Anterior cingulate cortex (tissue), 58 donors: ENCODE results near the gene KIF26B.

Experiments used
- DNase-seq, 58 donors: peaks; one replicate each; lab custom pipeline; 2025; lab: John Stamatoyannopoulos, UW

The KIF26B gene

DNA sequence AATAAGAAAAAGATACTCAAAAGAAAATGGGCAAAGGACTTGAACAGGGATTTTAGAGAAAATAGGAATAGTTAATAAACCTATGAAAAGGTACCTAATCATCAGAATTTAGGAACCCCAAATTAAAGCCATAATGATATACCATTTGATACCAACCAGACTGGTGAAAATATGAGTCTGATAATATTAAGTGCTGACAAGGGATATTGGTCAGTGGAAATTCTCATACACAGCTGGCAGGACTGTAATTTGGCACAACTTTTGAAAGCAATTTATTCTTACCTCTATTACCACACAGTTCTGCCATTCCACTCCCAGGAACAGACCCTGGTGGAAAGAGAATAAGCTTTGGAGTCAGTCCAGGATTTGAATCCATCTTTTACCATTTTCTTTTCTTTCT lies 111.3 kb downstream of the KIF26B start:
- DNase-seq, result no peak

DNA sequence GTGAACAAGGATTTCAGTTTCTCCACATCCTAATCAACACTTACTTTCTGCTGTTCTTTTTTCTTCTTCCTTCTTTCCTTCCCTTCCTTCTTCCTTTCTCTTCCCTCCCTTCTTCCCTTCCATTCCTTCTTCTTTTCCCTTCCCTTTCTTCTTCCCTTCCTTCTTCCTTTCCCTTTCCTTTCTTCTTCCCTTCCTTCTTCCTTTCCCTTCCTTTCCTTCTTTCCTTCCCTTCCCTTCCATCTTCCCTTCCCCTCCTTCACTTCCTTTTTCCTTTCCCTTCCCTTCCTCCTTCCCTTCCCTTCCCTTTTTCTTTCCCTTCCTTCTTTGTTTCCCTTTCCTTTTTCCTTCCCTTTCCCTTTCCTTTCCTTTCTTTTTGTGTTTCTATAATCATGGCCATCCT lies 115.3 kb downstream of the KIF26B start:
- DNase-seq, result no peak

DNA sequence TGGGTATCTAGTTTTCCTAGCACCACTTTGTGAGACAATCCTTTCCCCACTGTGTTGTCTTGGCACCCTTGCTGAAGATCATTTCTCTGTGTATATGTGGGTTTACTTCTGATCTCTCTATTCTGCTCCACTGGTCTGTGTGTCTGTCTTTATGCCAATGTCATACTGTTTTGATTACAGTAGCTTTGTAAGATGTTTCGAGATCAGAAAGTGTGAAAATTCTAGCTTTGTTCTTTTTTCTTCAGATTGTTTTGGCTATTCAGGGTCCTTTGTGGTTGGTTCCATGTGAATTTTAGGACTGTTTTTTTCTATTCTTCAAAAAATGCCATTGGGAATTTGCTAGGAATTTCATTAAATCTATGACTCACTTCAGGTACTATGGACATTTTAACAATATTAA lies 116.2 kb downstream of the KIF26B start:
- no peak for DNase-seq

DNA sequence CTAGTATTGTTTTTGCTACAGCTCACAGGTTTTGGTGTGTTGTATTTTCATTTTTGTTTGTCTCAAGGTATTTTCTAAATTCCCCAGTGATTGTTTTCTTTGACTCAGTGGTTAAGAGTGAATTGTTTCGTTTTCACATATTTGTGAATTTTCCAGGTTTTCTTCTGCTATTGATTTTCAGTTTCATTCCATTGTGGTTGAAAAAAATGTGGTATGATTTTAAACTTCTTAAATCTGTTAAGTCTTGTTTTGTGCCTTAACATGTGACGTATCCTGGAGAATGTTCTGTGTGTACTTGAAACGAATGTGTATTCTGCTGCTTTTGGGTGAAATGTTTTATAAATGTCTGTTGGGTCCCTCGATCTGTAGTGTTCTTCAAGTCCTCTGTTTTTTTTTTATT lies 117.9 kb downstream of the KIF26B start:
- no peak for DNase-seq

DNA sequence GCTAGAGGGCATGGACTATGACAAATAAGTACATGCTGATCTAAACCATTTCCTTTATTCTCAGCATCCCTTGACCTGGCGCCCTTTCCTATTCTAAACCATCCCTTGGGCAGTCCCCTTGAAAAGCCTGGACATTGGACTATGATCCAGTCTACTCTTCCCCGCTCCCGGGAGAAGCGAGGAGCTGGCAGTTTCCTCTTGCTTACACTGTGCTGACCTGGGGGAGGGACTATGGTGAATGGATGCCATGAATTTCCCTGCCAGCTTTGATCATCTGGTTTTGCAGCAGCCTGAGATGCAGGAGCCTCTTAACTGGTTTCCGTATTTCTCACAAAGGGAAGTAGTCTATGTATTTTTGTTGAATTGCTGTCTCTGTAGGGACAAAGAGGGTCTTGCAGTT lies 121.7 kb downstream of the KIF26B start:
- DNase-seq, result no peak

DNA sequence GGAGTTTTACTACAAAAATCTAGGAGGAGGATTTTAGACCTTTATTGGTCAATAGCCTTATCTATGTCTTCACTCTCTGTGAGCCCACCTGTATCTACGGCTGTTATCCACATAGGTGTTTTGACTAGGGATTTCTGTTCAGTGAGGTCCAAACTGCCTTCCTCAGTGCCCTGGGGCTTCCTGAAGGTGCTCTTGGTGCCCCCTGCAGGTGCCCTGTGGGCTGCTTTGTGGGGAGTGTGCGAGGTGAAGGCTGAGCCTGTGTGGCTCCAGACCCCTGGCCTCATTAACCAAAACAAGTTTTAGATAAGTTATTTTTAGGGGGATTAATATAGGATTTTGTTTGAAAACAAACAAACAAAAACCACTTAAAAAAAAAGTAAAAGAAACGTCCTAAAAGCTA lies 122.5 kb downstream of the KIF26B start:
- no peak for DNase-seq

DNA sequence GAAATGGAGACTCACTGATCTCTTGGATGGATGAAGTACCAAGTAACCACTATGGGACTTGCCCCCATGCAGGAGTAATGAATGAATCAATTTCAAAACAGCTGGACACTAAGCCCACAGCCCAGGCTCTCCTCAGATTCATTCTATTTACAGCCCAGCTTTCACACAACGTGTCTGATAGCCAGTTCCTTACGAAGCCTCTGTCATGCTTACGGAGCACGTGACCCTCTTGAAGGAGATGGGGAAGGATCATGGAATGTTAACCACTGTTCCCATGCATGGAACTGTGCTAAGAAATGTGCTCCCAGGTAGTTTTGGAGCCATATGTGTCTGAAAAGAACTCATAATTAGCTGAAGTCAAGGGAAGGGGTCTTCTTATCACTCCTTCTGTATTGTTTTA lies 124.1 kb downstream of the KIF26B start:
- no peak for DNase-seq

DNA sequence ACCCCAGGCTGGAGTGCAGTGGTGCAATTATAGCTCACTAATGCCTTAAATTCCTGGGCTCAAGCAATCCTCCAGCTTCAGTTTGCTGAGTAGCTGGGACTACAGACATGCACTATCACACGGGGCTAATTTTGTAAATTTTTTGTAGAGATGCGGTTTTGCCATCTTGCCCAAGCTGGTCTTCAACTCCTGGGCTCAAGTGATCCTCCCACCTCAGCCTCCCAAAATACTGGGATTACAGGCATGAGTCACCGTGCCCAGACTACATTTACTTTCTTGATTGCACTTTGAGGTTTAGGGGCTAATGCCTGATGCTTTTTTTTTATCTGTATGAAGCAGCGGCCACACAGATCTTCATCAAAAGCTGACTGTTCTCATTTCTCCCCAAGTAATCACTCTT lies 124.6 kb downstream of the KIF26B start:
- no peak for DNase-seq

DNA sequence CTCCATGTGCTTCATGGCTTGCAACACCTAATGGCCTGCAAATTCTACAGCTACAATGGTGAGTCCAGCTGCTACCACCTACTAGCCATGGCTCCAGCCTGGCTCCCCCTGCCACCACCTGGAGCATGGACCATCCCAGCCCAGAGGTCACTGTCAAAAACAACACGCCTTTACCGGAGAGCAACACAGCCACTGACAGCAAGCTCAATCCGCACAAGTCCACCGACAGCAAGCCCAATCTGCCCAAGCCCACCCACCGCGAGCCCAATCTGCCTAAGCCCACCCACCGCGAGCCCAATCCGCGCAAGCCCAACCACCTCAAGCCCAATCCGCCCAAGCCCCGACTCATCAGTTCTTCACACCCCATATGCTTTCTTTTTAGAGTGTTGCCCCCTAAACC lies 128.2 kb downstream of the KIF26B start:
- DNase-seq, result no peak

DNA sequence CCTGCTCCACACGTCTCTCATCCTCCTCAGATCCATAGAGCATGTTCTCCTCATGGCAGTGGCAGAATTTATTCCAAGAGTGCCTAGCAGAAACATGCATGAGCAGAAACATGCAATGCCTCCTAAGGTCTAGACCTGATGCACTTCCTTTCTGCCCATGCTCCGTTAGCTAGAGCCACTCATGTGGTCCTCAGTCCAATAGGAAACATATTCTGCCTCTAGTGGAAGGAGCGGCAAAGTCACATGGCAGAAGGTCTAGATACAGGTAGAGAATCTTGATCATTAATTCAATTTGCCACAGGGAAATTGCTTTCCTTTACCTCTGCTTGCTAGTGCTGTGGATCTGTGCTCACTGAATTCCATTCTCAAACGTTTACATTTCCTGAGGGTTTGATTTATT lies 130.4 kb downstream of the KIF26B start:
- no peak for DNase-seq

DNA sequence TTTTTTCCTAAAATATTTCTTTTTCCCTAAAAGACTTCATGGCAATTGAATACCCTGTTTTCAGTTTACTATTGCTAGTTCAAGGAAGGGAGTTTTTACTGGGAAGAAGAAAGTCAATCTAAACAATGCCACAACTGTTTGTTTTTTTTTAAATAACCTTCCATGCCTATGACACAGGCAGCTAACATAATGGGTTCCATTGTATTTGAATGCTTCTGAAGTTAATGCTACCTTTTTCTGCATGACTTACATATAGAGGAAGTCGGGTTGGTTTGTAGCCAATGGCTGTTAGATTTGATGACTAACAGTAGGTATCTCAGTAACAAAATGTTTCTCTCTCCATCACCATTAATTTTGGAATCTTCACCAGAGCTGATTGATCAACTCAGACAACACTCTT lies 134.0 kb downstream of the KIF26B start:
- DNase-seq, result no peak

DNA sequence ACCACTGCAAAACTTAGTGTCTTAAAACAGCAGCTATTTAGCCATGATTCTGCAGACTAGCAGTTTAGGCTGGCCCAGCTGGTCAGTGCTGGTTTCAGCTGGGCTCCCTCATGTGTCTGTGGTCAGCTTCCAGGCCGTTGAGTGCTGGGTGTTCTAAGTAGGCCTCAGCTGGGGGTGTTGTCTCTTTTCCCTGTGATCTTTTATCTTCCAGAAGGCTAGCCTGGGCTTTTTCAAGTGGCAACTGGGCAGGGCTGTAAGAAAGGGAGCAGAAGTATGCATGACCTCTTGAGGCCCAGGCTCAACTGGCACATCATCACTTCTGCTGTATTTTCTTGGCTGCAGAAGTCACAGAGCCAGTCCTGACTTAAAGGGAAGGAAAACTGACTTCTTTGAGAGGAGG lies 136.1 kb downstream of the KIF26B start:
- no peak for DNase-seq

DNA sequence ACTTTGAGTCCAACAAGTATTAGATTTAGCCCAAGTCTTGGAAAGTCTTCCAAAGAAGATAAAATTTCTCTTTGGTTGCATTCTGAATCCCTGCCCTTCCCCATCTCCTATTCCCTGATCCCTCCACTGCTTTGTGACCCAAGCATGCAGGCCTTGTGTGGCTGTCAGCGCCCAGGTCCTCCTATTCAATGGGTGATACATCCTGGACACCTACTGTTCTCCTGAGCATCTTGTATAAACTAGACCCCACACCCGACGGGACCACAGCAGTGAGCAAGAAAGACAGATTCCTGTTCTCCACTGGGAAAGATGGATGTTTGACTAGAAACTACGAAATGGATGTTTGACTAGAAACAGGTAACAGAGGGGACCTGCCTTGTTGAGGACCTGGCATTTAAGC lies 136.6 kb downstream of the KIF26B start:
- no peak for DNase-seq

DNA sequence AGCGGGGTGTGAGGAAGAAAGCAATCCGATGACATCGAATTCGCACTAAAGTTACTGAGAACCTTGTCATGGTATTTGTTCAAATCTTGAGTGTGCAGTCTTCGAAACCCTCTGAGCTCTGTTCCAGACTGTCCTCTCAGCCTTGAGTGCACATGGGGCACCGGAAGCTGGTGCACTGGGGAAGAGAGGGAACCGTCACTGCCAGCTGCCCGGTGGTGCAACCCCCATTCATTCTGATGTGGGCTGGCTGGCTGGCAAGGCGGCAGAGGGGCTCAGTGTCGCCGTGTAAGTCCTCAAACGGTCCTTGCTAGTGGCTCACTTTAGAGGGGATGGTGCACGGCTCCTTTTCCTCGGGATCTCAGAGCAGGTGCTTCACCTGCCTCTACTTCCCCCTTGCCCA lies 137.4 kb downstream of the KIF26B start:
- no peak for DNase-seq

DNA sequence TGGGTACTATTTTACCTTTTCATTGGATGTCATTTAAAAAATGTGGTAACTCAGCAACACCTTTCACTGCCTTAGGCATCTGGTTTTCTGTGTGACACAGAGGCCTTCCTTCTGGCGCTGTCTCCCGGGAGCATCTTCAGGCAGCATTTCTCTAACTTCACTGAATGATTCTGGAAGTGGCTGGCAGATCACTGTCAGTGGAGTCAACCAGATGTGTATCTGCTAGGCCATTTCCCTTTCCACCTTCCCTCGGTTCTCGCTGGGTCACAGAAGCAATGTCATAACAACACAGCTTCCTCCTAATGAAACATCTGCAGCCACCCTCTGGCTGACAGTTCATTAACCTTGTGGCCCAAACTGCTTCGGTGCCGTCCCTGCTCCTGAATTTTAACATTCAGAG lies 137.8 kb downstream of the KIF26B start:
- no peak for DNase-seq

DNA sequence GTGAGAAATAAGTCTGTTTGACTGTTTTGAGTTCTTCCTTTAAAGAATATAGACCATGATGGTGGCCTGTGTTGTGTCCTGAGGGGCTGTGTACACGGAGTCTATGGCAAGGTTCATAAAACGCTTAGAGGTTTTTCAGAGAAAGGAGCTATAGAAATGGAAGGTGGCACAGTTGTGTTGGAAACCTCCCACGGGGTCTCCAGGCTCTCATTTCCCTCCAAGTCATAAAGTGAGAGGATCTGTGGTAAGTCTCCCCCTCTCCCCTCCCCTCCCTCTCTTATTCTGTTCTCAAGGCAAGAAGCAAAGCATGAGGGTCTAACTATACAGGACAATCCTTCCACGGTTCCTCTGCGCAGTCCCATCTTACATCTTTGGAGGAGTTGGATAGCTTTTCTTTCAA lies 139.2 kb downstream of the KIF26B start:
- no peak for DNase-seq

DNA sequence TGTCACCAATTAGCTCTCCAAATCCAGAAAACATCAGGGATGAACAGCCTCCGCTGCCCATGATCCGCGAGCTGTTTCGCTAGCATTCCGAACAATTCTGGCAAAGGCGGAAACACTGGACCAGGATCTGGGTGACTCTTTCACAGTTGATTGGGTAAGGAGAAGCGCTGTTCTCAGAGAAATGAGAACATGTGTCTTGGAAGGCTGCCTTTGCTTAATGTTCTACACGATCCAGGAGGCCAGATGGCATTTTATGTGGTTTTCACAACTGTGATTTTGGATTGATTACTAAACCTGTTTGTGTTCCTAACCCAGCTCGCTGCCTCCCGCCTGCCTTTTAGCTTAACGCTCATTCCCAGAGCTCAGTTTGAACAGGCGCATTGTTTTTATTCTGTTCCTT lies 144.0 kb downstream of the KIF26B start:
- peak in 39 of 58 donors; percentile 3 to 73 (median 33) for DNase-seq

DNA sequence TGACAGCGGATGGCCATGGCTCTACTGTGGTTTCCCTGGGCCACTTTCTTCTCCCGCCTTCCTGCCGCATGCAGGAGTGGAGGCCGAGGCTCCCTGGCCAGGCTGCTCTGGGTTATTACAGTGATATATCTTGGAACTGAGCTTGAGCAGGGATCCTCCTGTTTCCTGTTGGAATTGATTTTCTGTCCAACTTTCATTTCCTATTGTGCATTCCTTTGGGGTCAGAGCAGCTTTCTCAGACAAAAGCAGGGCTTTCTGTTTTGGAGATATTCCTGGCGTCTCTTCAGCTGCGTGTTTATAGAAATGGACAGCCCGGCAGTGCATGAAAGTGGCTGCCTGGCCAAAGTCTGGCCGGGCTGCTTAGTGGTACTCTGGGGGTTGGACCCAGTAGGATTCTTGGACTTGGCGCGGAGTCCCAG lies 146.4 kb downstream of the KIF26B start:
- DNase-seq, result no peak

DNA sequence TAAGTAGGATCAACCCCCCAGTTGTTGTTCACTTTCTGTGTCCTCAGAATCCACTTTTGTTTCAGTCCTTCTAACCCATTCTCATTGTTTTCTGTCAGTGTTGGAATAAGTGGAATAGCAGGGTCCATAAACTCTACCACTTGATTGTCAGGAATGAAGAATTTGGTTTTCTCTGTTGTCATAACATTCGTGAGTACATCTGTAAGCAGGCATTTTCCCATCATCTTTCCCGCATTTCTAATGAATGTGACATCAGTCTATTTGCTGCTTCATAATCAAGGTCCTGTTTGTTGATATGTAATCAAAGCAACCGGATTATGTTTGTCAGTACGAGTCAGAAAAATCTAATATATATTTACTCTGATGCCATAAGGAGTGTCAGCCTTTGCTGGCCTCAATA lies 147.1 kb downstream of the KIF26B start:
- no peak for DNase-seq

DNA sequence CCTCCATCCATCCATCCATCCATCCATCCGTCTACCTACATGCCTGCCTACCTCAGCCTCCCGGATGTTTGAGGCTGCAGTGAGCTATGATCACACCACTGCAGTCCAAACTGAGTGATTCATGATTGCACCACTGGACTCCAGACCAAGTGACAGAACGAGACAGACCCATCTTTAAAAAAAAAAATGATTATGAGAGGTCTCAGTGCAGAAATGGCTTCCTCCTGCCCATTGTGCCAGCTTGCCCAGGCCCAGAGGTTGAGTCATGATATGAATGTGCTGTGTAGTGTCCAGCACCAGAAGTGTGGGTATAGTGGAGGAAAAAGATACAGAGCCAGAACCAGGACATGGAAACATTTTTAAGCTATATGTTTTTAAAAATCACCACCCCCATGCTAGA lies 149.9 kb downstream of the KIF26B start:
- DNase-seq, result no peak

DNA sequence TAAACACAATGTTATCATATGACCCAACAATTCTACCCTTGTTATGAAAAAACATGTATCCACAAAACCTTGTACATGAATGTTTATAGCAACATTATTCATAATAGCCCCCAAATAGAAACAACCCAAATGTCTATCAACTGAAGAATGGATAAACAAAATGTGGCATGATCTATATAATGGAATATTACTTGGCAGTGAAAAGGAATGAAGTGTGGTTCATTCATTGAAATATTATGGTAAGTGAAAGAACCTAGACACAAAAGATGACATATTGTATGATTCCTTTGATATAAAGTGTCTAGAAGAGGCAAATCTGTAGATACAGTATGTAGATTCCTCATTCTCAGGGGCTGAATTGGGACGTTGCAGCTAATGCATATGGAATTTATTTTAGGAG lies 151.2 kb downstream of the KIF26B start:
- no peak for DNase-seq

DNA sequence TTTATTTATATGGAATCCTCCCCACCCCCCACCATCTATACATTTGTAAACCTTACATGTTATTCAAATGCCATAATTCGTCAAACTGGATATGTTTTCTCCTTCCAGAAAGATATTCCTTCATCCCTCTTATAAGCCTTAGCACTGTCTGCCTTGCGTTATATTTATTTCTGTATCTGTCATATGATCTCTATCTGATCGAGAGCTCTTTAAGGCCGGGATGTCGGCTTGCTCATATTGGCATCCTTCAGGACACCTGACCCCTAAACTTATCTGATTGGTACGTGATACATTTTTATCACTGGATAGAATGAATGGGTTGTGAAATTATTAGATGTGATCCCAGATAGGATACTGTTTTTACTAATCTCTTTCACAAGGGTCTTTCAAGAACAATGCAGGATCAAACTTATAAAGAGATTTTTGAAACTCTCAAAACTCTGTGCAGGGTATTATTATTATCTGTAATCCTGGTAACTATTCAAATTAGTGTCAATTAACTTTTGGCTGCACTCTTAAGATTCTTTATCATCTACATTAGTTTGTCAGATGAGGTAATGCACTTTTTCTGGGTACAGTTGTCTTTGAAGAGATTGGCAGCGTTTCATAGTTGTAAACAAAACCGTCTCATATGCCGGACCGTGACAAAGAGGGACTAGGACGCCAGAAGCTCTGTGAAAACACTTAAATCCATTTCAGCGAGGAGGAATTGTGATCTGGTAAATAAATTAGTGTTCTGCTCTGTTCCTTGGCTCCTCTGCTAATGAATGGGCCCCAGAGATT lies 152.0 kb downstream of the KIF26B start:
- no peak for DNase-seq
